BE2C (cell line): ENCODE measurements around the gene TRIB2.

ENCODE experiments used
- DNase-seq: peaks from one replicate; pipeline ENCODE4 v3.0.0-alpha.2; 2020
- H3K27me3 ChIP-seq: fragments of 250-450 bp; sonication (Bioruptor Pico); 2 replicates; pipeline ENCODE4 v1.5.1; 2020; ENCODE audit warnings: mild to moderate bottlenecking
- H3K36me3 ChIP-seq: fragments of 250-450 bp; sonication (Bioruptor Pico); 2 replicates; pipeline ENCODE4 v1.5.1; 2020; ENCODE audit warnings: mild to moderate bottlenecking
- H3K4me1 ChIP-seq: fragments of 250-450 bp; sonication (Bioruptor Pico); 2 replicates; pipeline ENCODE4 v1.5.1; 2020
- H3K4me3 ChIP-seq: 2 replicates; pipeline ENCODE4 v1.5.1; 2011; ENCODE audit warnings: low read depth, low read length
- H3K9me3 ChIP-seq: fragments of 250-450 bp; sonication (Bioruptor Pico); 2 replicates; pipeline ENCODE4 v1.5.1; 2020
- TF ChIP-seq, protein P1 (sequence below): IDR thresholded peaks from 2 replicates; pipeline ENCODE4 v1.5.1; 2012; ENCODE audit warnings: mild to moderate bottlenecking, low read depth, low read length

Gene TRIB2

DNA sequence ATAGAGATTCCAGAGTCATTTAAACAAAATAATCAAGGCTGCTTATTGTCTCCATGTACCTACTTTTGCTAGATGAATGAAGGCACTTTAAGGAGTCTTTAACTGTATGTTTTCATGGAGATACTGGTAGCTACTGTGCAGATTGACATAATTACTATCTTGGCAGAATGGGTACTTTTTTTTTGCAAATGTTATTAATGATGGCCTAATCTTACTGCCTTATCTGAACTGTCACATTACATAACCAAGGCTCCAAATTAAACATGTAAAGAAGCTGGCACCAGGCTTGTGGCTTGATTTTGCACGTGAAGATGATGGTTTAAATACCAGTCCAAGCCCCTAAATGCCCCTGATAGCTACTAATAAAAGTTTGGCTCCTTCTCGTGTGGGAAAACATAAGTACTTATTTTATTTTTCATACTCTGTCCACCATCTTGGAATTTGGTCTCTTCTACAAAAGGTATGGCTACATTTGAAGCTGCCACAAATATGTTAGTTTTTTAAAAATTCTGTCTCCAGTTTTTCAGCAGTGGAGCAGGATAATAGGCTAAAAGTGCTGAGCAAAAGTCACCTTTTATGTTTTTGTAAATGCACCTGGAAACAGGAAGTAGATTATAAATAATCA is 4.1 kb downstream of the TRIB2 start:
- Histone ChIP-seq H3K36me3 (peaks cover 58% of the 10 kb centered on the region), H3K4me1 (no peaks in the 10 kb centered on the region; the same call in none of the 2 replicates), H3K27me3 (no peaks in the 10 kb centered on the region), H3K4me3 (peak overlapping the region; percentile 97), H3K9me3 (no peaks in the 10 kb centered on the region)
- DNase-seq: no peak
- TF ChIP-seq, protein P1, sequence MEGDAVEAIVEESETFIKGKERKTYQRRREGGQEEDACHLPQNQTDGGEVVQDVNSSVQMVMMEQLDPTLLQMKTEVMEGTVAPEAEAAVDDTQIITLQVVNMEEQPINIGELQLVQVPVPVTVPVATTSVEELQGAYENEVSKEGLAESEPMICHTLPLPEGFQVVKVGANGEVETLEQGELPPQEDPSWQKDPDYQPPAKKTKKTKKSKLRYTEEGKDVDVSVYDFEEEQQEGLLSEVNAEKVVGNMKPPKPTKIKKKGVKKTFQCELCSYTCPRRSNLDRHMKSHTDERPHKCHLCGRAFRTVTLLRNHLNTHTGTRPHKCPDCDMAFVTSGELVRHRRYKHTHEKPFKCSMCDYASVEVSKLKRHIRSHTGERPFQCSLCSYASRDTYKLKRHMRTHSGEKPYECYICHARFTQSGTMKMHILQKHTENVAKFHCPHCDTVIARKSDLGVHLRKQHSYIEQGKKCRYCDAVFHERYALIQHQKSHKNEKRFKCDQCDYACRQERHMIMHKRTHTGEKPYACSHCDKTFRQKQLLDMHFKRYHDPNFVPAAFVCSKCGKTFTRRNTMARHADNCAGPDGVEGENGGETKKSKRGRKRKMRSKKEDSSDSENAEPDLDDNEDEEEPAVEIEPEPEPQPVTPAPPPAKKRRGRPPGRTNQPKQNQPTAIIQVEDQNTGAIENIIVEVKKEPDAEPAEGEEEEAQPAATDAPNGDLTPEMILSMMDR: no peak

DNA sequence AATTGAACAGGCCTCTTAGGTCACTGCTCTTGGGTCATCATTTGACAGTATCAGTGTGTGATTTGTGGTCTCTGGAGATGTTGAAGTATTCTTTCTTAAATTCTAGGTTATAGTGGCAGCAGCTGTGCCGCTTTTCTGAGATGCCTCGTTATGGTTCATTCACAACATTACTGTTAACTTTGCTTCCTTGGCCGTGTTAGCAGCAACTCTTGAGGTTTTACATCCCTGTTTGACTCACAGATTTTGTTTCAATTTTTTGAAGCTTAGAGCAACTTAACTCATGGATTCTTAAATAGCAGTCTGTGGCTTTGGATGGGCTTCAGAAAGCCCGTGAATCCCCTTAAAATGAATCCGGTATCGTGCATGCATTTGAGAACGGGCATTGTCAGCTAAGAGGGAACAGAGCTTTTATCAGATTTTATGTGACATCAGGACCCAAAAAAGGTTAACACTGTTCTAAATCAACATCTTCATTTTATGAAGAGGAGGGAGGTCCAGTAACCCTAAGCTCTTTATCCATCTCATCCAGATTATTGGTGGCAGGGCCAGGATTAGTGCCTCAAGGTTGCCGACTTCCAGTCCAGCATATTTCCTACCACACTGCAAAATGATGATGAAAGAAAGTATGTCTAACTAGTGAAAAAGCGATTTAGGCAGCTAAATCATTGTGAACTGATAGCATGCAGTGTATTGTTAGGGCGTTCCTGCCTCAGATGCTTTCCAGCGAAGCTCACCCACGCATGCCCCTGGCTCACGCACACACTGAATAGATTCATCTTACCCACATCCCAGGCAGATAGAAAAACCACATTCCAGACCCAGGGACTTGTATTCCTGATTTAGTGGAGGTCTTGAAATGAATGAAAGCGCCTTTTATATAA is 5.1 kb downstream of the TRIB2 start:
- TF ChIP-seq, protein P1: no peak
- no peaks in the 10 kb centered on the region for H3K27me3 ChIP-seq
- H3K4me1 ChIP-seq: no peaks in the 10 kb centered on the region; the same call in none of the 2 replicates
- H3K4me3 ChIP-seq: peak overlapping the region; percentile 97
- H3K36me3 ChIP-seq: peaks cover 68% of the 10 kb centered on the region
- H3K9me3 ChIP-seq: no peaks in the 10 kb centered on the region
- no peak for DNase-seq

DNA sequence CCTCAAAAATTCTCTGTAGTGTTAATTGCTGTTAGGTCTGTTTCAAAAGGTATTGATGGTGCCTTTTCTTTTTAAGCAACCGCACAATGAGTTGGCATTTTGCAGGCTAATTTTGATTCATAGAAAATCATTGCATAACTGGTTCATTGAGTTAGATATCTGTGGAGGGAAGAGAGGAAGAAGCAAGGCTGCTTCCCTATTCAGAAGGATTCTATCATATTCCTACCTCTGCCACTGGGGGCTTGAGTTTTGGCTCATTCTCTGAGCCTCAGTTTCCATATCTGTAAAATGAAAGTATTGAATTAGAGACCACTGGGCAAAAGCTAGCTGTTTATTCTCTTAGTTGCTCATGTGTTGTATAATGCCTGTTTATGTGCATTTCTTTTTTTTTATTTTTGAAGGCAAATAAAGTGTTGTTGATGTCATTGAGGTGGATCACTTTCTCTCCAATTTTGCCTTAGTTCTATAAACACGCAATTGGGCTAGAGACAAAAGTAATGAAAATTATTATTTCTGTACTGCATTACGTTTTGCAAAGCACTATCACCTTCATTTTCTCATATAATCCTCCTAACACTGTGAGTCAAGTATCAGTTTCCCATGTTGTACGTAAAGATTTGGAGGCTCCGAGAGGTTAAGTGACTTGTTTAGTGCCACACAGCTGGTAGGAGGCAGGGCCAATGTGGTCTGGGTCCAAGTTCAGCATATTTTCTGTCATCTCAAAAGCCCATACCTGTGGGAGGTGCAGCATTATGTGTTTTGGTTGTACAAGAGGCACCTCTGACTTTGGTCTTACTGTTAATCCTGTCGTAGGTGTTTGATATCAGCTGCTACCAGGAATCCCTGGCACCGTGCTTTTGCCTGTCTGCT is 5.9 kb downstream of the TRIB2 start:
- H3K9me3 ChIP-seq: no peaks in the 10 kb centered on the region
- H3K27me3 ChIP-seq: no peaks in the 10 kb centered on the region
- peaks cover 77% of the 10 kb centered on the region for H3K36me3 ChIP-seq
- no peaks in the 10 kb centered on the region; the same call in none of the 2 replicates for H3K4me1 ChIP-seq
- DNase-seq: no peak
- peak overlapping the region; percentile 97 for H3K4me3 ChIP-seq
- TF ChIP-seq, protein P1: peak; percentile 40

DNA sequence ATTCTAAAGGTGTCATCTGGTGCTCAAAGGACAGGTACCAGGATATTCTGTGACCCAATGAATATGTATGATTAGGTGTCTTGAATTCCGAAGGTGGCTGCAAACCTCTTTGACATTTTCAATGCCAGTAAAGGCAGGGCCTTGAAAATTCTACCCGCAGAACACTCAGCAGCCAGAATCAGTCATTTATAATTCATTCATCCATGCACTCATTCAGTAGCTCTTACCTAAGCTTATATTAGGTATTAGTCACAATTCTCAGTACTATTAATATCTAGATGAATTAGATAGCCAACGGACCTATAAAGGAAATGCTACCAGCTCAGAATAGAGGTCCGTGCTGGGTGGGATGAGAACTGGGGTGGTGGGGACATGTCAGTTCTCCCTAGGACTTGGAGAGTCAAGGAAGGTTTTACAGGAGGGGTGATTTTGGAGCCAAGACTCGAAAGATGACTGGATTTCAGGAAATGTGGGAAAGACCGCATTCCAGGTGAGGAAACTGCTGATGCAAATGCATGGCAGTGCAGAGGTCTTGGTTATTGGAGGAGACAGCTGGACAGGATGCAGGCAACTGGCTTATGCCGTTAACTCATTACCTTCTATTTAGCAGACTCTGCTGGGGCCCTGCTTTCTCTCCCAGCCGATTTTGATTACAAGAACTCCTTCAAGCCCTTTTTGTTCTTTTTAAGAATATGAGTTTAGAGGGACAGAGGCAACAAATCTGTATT is 7.2 kb downstream of the TRIB2 start:
- Histone ChIP-seq H3K4me1 (peaks cover 2% of the 10 kb centered on the region), H3K9me3 (no peaks in the 10 kb centered on the region), H3K27me3 (no peaks in the 10 kb centered on the region), H3K36me3 (peaks cover 83% of the 10 kb centered on the region), H3K4me3 (peak overlapping the region; percentile 0; the same call in 1 of the 2 replicates)
- no peak for DNase-seq
- TF ChIP-seq, protein P1: no peak

DNA sequence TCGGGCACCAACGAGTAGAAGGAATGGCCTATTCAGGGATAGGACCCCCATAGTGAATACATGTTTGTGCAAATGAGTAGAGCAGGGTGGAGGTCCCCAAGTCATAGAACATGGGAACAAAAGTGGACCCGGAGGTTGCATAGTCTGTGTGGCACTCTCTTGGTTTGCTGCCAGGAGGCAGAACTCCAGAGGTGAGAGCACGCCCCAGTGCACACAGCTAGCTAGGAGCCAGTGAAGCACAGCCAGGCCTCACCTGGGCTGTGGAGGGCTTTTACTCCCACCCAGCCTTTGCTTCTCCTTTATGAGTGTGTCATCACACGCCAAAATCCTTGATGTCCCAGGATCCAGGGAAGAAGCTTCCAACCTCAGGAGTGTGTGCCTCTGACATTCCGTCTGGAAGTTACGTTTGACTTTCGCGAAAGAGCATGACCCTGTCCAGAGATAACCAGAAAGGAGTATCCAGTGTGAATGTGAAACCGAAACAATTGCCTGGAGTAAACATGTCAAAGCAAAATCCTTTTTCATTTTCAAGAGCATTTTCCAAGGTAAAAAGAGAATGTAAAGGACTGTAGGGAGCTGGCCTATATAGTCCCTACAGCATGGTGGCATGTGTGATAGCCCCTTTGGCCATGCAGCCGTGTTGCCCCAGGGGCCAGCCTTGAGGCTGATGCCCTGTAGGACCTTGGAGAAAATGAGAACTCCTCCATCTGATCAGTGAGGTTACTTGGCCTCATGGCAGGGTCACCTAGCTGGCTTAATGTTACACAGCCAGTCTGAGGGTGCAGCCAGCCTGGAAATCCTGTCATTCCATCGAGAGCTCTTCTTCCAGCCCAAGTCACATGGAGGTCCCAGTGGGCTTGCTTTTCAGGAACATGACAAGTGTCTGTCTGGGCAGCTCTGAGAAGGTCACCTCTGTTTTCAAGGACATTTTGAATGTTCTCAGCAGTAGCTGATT is 8.8 kb downstream of the TRIB2 start:
- peaks cover 2% of the 10 kb centered on the region for H3K4me1 ChIP-seq

More for the DNA sequence above, 8.8 kb downstream of the TRIB2 start:
- no peak overlapping the region for H3K4me3 ChIP-seq
- peaks cover 96% of the 10 kb centered on the region for H3K36me3 ChIP-seq
- DNase-seq: no peak
- H3K9me3 ChIP-seq: no peaks in the 10 kb centered on the region
- TF ChIP-seq, protein P1: no peak
- H3K27me3 ChIP-seq: no peaks in the 10 kb centered on the region
